ENCODE data around the gene RAB34. TPM values are rescaled to one million over a fixed set of nuclear protein-coding genes. Genes with fewer than 3 reads are reported as not detected.

RAB34 gene
- total and polyA plus RNA-seq, 9 of the 15 experiments (the other 6 are each of a cell fraction or from before 2014, with no cell fraction given): 0.07 to 3.8 (median 0.46) TPM; not detected in 1

DNA sequence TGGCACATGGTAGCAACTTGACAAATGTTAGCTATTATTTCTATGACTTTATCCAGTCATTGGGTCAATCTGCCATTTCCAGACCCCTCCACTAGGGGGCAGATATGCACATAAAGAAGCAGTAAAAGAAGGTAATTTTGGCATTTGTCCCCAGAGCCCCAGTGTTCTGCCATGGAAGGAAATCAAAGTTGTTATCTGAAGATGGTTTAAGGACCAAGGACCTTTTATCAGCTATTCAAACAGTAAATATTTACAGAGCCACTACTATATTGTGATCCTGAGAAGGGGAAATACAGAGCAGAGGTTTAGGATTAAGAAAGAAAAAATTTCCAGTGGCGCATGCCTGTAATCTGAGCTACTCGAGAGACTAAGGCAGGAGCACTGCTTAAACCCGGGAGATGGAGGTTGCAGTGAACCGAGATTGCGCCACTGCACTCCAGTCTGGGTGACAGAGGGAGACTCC, 46.2 kb upstream of the RAB34 start (continued):
- TF ChIP-seq, protein P1, sequence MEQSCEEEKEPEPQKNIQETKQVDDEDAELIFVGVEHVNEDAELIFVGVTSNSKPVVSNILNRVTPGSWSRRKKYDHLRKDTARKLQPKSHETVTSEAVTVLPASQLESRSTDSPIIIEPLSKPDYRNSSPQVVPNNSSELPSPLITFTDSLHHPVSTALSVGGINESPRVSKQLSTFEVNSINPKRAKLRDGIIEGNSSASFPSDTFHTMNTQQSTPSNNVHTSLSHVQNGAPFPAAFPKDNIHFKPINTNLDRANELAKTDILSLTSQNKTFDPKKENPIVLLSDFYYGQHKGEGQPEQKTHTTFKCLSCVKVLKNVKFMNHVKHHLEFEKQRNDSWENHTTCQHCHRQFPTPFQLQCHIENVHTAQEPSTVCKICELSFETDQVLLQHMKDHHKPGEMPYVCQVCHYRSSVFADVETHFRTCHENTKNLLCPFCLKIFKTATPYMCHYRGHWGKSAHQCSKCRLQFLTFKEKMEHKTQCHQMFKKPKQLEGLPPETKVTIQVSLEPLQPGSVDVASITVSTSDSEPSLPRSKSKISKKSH (CRISPR knock-in tag; IDR thresholded peaks at IDR 0.05): no peak
- TF ChIP-seq SMARCE1 (IDR thresholded peaks at IDR 0.05): no peak
- TF ChIP-seq, protein P2, sequence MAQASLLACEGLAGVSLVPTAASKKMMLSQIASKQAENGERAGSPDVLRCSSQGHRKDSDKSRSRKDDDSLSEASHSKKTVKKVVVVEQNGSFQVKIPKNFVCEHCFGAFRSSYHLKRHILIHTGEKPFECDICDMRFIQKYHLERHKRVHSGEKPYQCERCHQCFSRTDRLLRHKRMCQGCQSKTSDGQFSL (CRISPR knock-in tag; IDR thresholded peaks at IDR 0.05): no peak
- TF ChIP-seq, protein P2 (tag; IDR thresholded peaks at IDR 0.05): no peak
- peak in 1 of 2 experiments; percentile 66; a peak in 1 of 4 replicates for TF ChIP-seq FOXA3 (CRISPR knock-in tag; conservative IDR thresholded peaks at IDR 0.05 in 1 of 2, IDR thresholded peaks at IDR 0.05 in 1 of 2)
- TF ChIP-seq, protein P3, sequence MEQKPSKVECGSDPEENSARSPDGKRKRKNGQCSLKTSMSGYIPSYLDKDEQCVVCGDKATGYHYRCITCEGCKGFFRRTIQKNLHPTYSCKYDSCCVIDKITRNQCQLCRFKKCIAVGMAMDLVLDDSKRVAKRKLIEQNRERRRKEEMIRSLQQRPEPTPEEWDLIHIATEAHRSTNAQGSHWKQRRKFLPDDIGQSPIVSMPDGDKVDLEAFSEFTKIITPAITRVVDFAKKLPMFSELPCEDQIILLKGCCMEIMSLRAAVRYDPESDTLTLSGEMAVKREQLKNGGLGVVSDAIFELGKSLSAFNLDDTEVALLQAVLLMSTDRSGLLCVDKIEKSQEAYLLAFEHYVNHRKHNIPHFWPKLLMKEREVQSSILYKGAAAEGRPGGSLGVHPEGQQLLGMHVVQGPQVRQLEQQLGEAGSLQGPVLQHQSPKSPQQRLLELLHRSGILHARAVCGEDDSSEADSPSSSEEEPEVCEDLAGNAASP (IDR thresholded peaks at IDR 0.05): no peak
- TF ChIP-seq NONO (IDR thresholded peaks at IDR 0.05; ENCODE audit: low read depth in 2 of 2, low read length in 1 of 2): no peak
- TF ChIP-seq, protein P4, sequence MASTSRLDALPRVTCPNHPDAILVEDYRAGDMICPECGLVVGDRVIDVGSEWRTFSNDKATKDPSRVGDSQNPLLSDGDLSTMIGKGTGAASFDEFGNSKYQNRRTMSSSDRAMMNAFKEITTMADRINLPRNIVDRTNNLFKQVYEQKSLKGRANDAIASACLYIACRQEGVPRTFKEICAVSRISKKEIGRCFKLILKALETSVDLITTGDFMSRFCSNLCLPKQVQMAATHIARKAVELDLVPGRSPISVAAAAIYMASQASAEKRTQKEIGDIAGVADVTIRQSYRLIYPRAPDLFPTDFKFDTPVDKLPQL (IDR thresholded peaks at IDR 0.05; ENCODE audit: extremely low read depth, insufficient read length): no peak
- TF ChIP-seq RBBP5 (IDR thresholded peaks at IDR 0.05; ENCODE audit: borderline replicate concordance, insufficient read depth, low read length, poor library complexity, severe bottlenecking): no peak
- no peak for TF ChIP-seq SMARCC2 (IDR thresholded peaks at IDR 0.05; ENCODE audit: low read depth)
- no peak for TF ChIP-seq MTA2 (IDR thresholded peaks at IDR 0.05; ENCODE audit: low read depth)
- peak; percentile 13; the same call in 1 of the 2 replicates for TF ChIP-seq CREM (IDR thresholded peaks at IDR 0.05; ENCODE audit: low read depth)
- no peak for TF ChIP-seq XRCC5 (IDR thresholded peaks at IDR 0.05; ENCODE audit: low read depth, low read length)
- no peak for TF ChIP-seq PTTG1 (tag; IDR thresholded peaks at IDR 0.05; ENCODE audit: low read depth)
- no peak for TF ChIP-seq SRSF7 (optimal IDR thresholded peaks at IDR 0.05; ENCODE audit: low read depth, low read length)
- TF ChIP-seq, protein P5, sequence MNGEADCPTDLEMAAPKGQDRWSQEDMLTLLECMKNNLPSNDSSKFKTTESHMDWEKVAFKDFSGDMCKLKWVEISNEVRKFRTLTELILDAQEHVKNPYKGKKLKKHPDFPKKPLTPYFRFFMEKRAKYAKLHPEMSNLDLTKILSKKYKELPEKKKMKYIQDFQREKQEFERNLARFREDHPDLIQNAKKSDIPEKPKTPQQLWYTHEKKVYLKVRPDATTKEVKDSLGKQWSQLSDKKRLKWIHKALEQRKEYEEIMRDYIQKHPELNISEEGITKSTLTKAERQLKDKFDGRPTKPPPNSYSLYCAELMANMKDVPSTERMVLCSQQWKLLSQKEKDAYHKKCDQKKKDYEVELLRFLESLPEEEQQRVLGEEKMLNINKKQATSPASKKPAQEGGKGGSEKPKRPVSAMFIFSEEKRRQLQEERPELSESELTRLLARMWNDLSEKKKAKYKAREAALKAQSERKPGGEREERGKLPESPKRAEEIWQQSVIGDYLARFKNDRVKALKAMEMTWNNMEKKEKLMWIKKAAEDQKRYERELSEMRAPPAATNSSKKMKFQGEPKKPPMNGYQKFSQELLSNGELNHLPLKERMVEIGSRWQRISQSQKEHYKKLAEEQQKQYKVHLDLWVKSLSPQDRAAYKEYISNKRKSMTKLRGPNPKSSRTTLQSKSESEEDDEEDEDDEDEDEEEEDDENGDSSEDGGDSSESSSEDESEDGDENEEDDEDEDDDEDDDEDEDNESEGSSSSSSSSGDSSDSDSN (IDR thresholded peaks at IDR 0.05; ENCODE audit: borderline replicate concordance in 1 of 2, low read depth in 2 of 2, low read length in 2 of 2): no peak
- TF ChIP-seq, protein P6, sequence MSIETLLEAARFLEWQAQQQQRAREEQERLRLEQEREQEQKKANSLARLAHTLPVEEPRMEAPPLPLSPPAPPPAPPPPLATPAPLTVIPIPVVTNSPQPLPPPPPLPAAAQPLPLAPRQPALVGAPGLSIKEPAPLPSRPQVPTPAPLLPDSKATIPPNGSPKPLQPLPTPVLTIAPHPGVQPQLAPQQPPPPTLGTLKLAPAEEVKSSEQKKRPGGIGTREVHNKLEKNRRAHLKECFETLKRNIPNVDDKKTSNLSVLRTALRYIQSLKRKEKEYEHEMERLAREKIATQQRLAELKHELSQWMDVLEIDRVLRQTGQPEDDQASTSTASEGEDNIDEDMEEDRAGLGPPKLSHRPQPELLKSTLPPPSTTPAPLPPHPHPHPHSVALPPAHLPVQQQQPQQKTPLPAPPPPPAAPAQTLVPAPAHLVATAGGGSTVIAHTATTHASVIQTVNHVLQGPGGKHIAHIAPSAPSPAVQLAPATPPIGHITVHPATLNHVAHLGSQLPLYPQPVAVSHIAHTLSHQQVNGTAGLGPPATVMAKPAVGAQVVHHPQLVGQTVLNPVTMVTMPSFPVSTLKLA (conservative IDR thresholded peaks at IDR 0.05): no peak
- TF ChIP-seq ZNF766 (CRISPR knock-in tag; conservative IDR thresholded peaks at IDR 0.05): 0 out of 2 replicates have a peak, but pooled peaks have one; percentile 23
- no peak for TF ChIP-seq BRCA1 (IDR thresholded peaks at IDR 0.05)
- no peak for TF ChIP-seq BRCA1 (CRISPR knock-in tag; IDR thresholded peaks at IDR 0.05)
